ENCODE results near the gene TMEM35B.

TMEM35B gene

DNA sequence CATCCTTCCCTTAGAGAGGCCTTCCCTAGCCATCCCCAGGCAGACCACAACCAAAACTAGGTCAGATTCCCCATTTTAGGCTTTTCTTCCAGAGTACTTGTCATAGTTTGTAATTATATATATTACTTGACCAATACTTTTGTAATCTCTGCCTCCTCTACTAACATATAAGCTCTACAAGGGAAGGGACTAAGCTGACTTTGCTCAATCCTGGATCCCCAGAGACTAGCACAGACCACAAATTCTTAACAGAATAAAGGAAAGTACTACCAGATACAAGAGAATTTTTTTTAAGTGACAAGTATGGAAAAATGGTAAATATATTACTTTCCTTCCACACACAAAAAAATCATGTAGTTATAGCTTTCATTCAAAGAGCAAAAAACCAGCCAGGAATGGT lies 44.6 kb upstream of the TMEM35B start:
- no peak for DNase-seq
- Histone ChIP-seq H2BK120ac (ENCODE audit: low read depth, low read length) (no peak overlapping the region), H3K27me3 (ENCODE audit: insufficient read depth, low read length, poor library complexity) (no peaks in the 10 kb centered on the region), H3K56ac (ENCODE audit: low read length) (no peak overlapping the region), H3K4ac (ENCODE audit: low read depth, low read length) (no peak overlapping the region), H3K79me2 (ENCODE audit: control insufficient read depth, insufficient read depth, low read length) (no peaks in the 10 kb centered on the region), H3K18ac (ENCODE audit: low read length) (no peak overlapping the region), H3K4me3 (ENCODE audit: low read length) (no peak overlapping the region), H3K4me2 (ENCODE audit: low read length) (no peak overlapping the region), H4K8ac (ENCODE audit: low read depth, low read length) (no peak overlapping the region), H2BK5ac (ENCODE audit: low read length) (no peak overlapping the region), H3K23ac (ENCODE audit: low read length) (no peak overlapping the region), H3K79me1 (ENCODE audit: low read length) (no peaks in the 10 kb centered on the region), H3K27ac (ENCODE audit: low read depth, low read length) (no peak overlapping the region), H2AK5ac (ENCODE audit: low read length) (no peak overlapping the region), H3K36me3 (ENCODE audit: control insufficient read depth, insufficient read depth, low read length) (no peaks in the 10 kb centered on the region), H3K9ac (ENCODE audit: low read length) (no peak overlapping the region), H4K5ac (ENCODE audit: low read length) (no peak overlapping the region), H3K4me1 (ENCODE audit: control insufficient read depth, low read depth, low read length) (no peaks in the 10 kb centered on the region), H2BK15ac (replicated peaks; ENCODE audit: low read depth) (no peak overlapping the region)

DNA sequence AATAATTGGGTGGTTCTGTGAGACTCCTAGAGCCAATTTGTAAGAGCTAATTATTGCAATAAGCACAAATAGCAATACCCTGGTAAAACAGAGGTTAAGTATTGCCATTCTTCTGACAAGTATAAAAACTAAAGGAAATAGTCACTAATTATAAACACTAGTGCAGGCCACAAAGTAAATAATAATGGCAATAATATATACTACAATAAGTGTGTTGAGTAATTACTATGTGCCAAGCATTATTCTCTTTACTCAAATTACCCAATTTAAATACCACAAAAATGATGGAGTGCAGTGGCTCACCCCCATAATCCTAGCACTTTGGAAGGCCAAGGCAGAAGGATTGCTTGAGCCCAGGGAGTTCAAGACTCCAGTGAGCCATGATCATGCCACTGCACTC lies 31.3 kb upstream of the TMEM35B start:
- Histone ChIP-seq H3K18ac (ENCODE audit: low read length) (no peak overlapping the region), H3K9ac (ENCODE audit: low read length) (no peak overlapping the region), H4K8ac (ENCODE audit: low read depth, low read length) (no peak overlapping the region), H3K79me2 (ENCODE audit: control insufficient read depth, insufficient read depth, low read length) (no peaks in the 10 kb centered on the region), H3K23ac (ENCODE audit: low read length) (no peak overlapping the region), H2BK120ac (ENCODE audit: low read depth, low read length) (no peak overlapping the region), H3K27me3 (ENCODE audit: insufficient read depth, low read length, poor library complexity) (no peaks in the 10 kb centered on the region), H4K5ac (ENCODE audit: low read length) (no peak overlapping the region), H3K4me3 (ENCODE audit: low read length) (no peak overlapping the region), H3K4ac (ENCODE audit: low read depth, low read length) (no peak overlapping the region), H3K79me1 (ENCODE audit: low read length) (no peaks in the 10 kb centered on the region), H3K36me3 (ENCODE audit: control insufficient read depth, insufficient read depth, low read length) (no peaks in the 10 kb centered on the region), H2BK5ac (ENCODE audit: low read length) (no peak overlapping the region), H2AK5ac (ENCODE audit: low read length) (no peak overlapping the region), H3K4me1 (ENCODE audit: control insufficient read depth, low read depth, low read length) (no peaks in the 10 kb centered on the region), H2BK15ac (replicated peaks; ENCODE audit: low read depth) (no peak overlapping the region), H3K56ac (ENCODE audit: low read length) (no peak overlapping the region), H3K27ac (ENCODE audit: low read depth, low read length) (no peak overlapping the region), H3K4me2 (ENCODE audit: low read length) (no peak overlapping the region)
- DNase-seq: no peak

DNA sequence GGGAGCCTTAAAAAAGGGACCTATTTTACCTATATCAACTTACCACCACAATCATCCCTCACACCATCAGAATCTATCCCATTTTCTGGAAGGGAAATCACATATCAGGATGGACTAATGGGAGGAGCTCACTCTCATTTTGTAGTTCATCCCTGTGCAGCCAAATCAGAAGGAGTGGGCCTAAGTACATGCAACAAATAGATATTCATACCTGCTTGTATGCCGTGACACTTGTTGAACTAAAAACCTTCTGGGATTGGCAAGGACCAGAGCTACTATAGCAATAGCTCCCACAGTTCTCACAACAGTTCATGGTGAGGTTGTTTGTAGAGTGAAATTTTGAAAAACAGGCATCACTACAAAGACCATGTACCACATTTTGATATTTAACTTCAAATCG lies 29.3 kb upstream of the TMEM35B start:
- Histone ChIP-seq H3K4me2 (ENCODE audit: low read length) (no peak overlapping the region), H3K79me2 (ENCODE audit: control insufficient read depth, insufficient read depth, low read length) (no peaks in the 10 kb centered on the region), H4K8ac (ENCODE audit: low read depth, low read length) (no peak overlapping the region), H2BK120ac (ENCODE audit: low read depth, low read length) (no peak overlapping the region), H3K4ac (ENCODE audit: low read depth, low read length) (no peak overlapping the region), H3K79me1 (ENCODE audit: low read length) (no peaks in the 10 kb centered on the region), H4K5ac (ENCODE audit: low read length) (no peak overlapping the region), H3K36me3 (ENCODE audit: control insufficient read depth, insufficient read depth, low read length) (no peaks in the 10 kb centered on the region), H2BK5ac (ENCODE audit: low read length) (no peak overlapping the region), H2AK5ac (ENCODE audit: low read length) (no peak overlapping the region), H3K23ac (ENCODE audit: low read length) (no peak overlapping the region), H3K4me1 (ENCODE audit: control insufficient read depth, low read depth, low read length) (no peaks in the 10 kb centered on the region), H3K27me3 (ENCODE audit: insufficient read depth, low read length, poor library complexity) (no peaks in the 10 kb centered on the region), H2BK15ac (replicated peaks; ENCODE audit: low read depth) (no peak overlapping the region), H3K56ac (ENCODE audit: low read length) (no peak overlapping the region), H3K9ac (ENCODE audit: low read length) (no peak overlapping the region), H3K4me3 (ENCODE audit: low read length) (no peak overlapping the region), H3K27ac (ENCODE audit: low read depth, low read length) (no peak overlapping the region), H3K18ac (ENCODE audit: low read length) (no peak overlapping the region)
- WGBS (ENCODE audit: extremely low coverage, insufficient coverage, low lambda C conversion rate): no CpG with 5 or more reads among the region's 2 CpGs
- DNase-seq: no peak

DNA sequence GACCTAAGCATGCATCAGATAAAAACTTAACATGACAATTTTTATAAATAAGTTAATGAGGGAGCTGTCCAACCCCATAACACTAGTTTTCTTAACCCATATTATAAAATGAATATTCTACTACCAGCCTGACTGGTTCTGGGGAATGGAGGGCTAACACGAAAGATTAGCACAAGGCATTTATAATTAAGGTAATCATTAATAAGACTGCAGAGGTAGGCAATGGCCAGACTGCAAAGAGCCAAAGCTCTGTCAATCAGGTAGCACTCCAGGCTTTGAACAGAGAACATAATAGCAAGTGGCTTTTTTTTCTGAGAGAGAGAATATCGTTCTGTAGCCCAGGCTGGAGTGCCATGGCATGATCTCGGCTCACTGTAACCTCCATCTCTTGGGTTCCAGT lies 20.6 kb upstream of the TMEM35B start:
- H3K56ac ChIP-seq (ENCODE audit: low read length): no peak overlapping the region
- H2AK5ac ChIP-seq (ENCODE audit: low read length): no peak overlapping the region
- H3K79me1 ChIP-seq (ENCODE audit: low read length): no peaks in the 10 kb centered on the region
- H3K4me2 ChIP-seq (ENCODE audit: low read length): no peak overlapping the region
- H3K4ac ChIP-seq (ENCODE audit: low read depth, low read length): no peak overlapping the region
- no peak for DNase-seq
- H3K9ac ChIP-seq (ENCODE audit: low read length): no peak overlapping the region
- no peaks in the 10 kb centered on the region for H3K36me3 ChIP-seq (ENCODE audit: control insufficient read depth, insufficient read depth, low read length)
- no peak overlapping the region for H2BK120ac ChIP-seq (ENCODE audit: low read depth, low read length)
- no peaks in the 10 kb centered on the region for H3K79me2 ChIP-seq (ENCODE audit: control insufficient read depth, insufficient read depth, low read length)
- H4K5ac ChIP-seq (ENCODE audit: low read length): no peak overlapping the region
- H3K4me1 ChIP-seq (ENCODE audit: control insufficient read depth, low read depth, low read length): no peaks in the 10 kb centered on the region
- no peak overlapping the region for H2BK5ac ChIP-seq (ENCODE audit: low read length)
- no peak overlapping the region for H3K18ac ChIP-seq (ENCODE audit: low read length)
- WGBS (ENCODE audit: extremely low coverage, insufficient coverage, low lambda C conversion rate): no CpG with 5 or more reads among the region's 3 CpGs
- H3K27ac ChIP-seq (ENCODE audit: low read depth, low read length): no peak overlapping the region
- no peak overlapping the region for H2BK15ac ChIP-seq (replicated peaks; ENCODE audit: low read depth)
- H3K27me3 ChIP-seq (ENCODE audit: insufficient read depth, low read length, poor library complexity): no peaks in the 10 kb centered on the region
- H3K4me3 ChIP-seq (ENCODE audit: low read length): no peak overlapping the region
- no peak overlapping the region for H3K23ac ChIP-seq (ENCODE audit: low read length)
- no peak overlapping the region for H4K8ac ChIP-seq (ENCODE audit: low read depth, low read length)

DNA sequence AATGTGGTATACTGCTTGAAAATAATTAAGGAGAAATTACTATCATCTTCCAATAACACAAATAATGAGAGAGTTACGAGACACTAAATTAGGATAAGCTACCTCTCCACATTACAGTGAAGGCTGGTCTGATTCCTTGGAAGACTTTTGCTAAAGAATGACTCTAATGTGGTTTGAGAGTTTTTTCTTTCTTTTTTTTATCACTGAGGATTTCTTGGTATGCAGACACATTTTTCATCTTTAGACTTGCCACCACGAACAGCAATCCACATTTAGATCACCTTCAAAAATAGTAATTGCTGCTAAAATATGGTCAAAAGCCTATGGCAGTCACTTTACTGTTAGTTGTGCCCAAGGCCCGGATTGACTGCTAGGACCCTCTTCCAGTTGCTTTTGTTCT lies 16.6 kb upstream of the TMEM35B start:
- WGBS (ENCODE audit: extremely low coverage, insufficient coverage, low lambda C conversion rate): no CpG with 5 or more reads among the region's 3 CpGs
- DNase-seq: no peak

DNA sequence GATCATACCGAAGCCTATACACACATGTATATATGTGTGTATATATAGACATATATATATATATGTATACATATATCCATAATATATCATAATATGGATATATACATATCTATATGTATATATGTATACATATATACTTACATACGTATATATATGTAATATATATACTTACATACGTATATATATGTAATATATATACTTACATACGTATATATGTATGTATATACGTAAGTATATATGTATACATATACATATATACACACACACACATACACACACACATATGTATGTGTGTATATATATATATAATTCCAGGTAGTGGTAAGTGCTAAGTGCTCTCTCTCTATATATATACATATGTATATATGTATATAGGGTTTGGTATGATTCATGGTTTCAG lies 9.7 kb upstream of the TMEM35B start:
- Histone ChIP-seq H2BK15ac (replicated peaks; ENCODE audit: low read depth) (no peak overlapping the region), H3K4me1 (ENCODE audit: control insufficient read depth, low read depth, low read length) (no peaks in the 10 kb centered on the region), H3K18ac (ENCODE audit: low read length) (no peak overlapping the region), H2BK5ac (ENCODE audit: low read length) (no peak overlapping the region), H3K4me2 (ENCODE audit: low read length) (no peak overlapping the region), H4K5ac (ENCODE audit: low read length) (no peak overlapping the region), H3K56ac (ENCODE audit: low read length) (no peak overlapping the region), H2BK120ac (ENCODE audit: low read depth, low read length) (no peak overlapping the region), H3K4me3 (ENCODE audit: low read length) (no peak overlapping the region), H3K23ac (ENCODE audit: low read length) (no peak overlapping the region), H3K4ac (ENCODE audit: low read depth, low read length) (no peak overlapping the region), H3K27ac (ENCODE audit: low read depth, low read length) (no peak overlapping the region), H3K79me1 (ENCODE audit: low read length) (no peaks in the 10 kb centered on the region), H3K79me2 (ENCODE audit: control insufficient read depth, insufficient read depth, low read length) (no peaks in the 10 kb centered on the region), H4K8ac (ENCODE audit: low read depth, low read length) (no peak overlapping the region), H2AK5ac (ENCODE audit: low read length) (no peak overlapping the region), H3K27me3 (ENCODE audit: insufficient read depth, low read length, poor library complexity) (no peaks in the 10 kb centered on the region), H3K9ac (ENCODE audit: low read length) (no peak overlapping the region), H3K36me3 (ENCODE audit: control insufficient read depth, insufficient read depth, low read length) (no peaks in the 10 kb centered on the region)
- no peak for DNase-seq
- WGBS (ENCODE audit: extremely low coverage, insufficient coverage, low lambda C conversion rate): no CpG with 5 or more reads among the region's 5 CpGs

More for the DNA sequence above, 16.6 kb upstream of the TMEM35B start:
- H3K27me3 ChIP-seq (ENCODE audit: insufficient read depth, low read length, poor library complexity): no peaks in the 10 kb centered on the region
- no peak overlapping the region for H3K18ac ChIP-seq (ENCODE audit: low read length)
- H3K79me2 ChIP-seq (ENCODE audit: control insufficient read depth, insufficient read depth, low read length): no peaks in the 10 kb centered on the region
- no peaks in the 10 kb centered on the region for H3K36me3 ChIP-seq (ENCODE audit: control insufficient read depth, insufficient read depth, low read length)
- H3K4me1 ChIP-seq (ENCODE audit: control insufficient read depth, low read depth, low read length): no peaks in the 10 kb centered on the region
- no peak overlapping the region for H4K8ac ChIP-seq (ENCODE audit: low read depth, low read length)
- H3K27ac ChIP-seq (ENCODE audit: low read depth, low read length): no peak overlapping the region
- H3K23ac ChIP-seq (ENCODE audit: low read length): no peak overlapping the region
- H2BK5ac ChIP-seq (ENCODE audit: low read length): no peak overlapping the region
- H3K9ac ChIP-seq (ENCODE audit: low read length): no peak overlapping the region
- H4K5ac ChIP-seq (ENCODE audit: low read length): no peak overlapping the region
- H3K56ac ChIP-seq (ENCODE audit: low read length): no peak overlapping the region
- no peak overlapping the region for H3K4me2 ChIP-seq (ENCODE audit: low read length)
- H2BK120ac ChIP-seq (ENCODE audit: low read depth, low read length): no peak overlapping the region
- no peak overlapping the region for H2AK5ac ChIP-seq (ENCODE audit: low read length)
- H3K79me1 ChIP-seq (ENCODE audit: low read length): no peaks in the 10 kb centered on the region
- no peak overlapping the region for H3K4ac ChIP-seq (ENCODE audit: low read depth, low read length)
- H2BK15ac ChIP-seq (replicated peaks; ENCODE audit: low read depth): no peak overlapping the region
- H3K4me3 ChIP-seq (ENCODE audit: low read length): no peak overlapping the region

Data from mesendoderm (in vitro differentiated cells).